HepG2 (cell line): ENCODE data around the gene AUNIP. TPM values are rescaled to one million over a fixed set of nuclear protein-coding genes. Genes with fewer than 3 reads are reported as not detected.

Experiments used
- ATF1 ChIP-seq: IDR thresholded peaks from 2 replicates; pipeline ENCODE4 v1.6.1; 2016; ENCODE audit warnings: mild to moderate bottlenecking, control low read depth
- BORCS8-MEF2B ChIP-seq: sonication (generic); formaldehyde crosslinking; IDR thresholded peaks from 2 replicates; pipeline ENCODE4 v1.8.0; 2022; ENCODE audit warnings: mild to moderate bottlenecking, missing genetic modification reagents
- KLF9 ChIP-seq: IDR thresholded peaks from 2 replicates; pipeline ENCODE4 v1.6.1; 2016; ENCODE audit warnings: low read depth
- MLLT10 ChIP-seq: sonication (generic); formaldehyde crosslinking; IDR thresholded peaks from 2 replicates; pipeline ENCODE4 v1.4.0; 2020; ENCODE audit warnings: missing genetic modification reagents
- MTA1 ChIP-seq: sonication (generic); formaldehyde crosslinking; IDR thresholded peaks from 2 replicates; pipeline ENCODE4 v1.4.0; 2020; ENCODE audit warnings: missing genetic modification reagents, mild to moderate bottlenecking, borderline replicate concordance
- SMAD9 ChIP-seq: sonication (generic); formaldehyde crosslinking; IDR thresholded peaks from 2 replicates; pipeline ENCODE4 v1.5.1; 2020; ENCODE audit warnings: mild to moderate bottlenecking, missing genetic modification reagents
- SSRP1 ChIP-seq: IDR thresholded peaks from 2 replicates; pipeline ENCODE4 v1.6.1; 2016; ENCODE audit warnings: control low read depth
- TAF1 ChIP-seq: sonication (generic); formaldehyde crosslinking; IDR thresholded peaks from 2 replicates; pipeline ENCODE4 v1.4.0; 2020; ENCODE audit warnings: missing genetic modification reagents
- ZNF180 ChIP-seq: sonication (generic); formaldehyde crosslinking; IDR thresholded peaks from 2 replicates; pipeline ENCODE4 v1.4.0; 2020; ENCODE audit warnings: low read depth, missing genetic modification reagents, borderline replicate concordance
- ZNF232 ChIP-seq: sonication (generic); formaldehyde crosslinking; IDR thresholded peaks from 2 replicates; pipeline ENCODE4 v1.4.0; 2020; ENCODE audit warnings: missing genetic modification reagents, borderline replicate concordance
- ZNF354B ChIP-seq: sonication (generic); formaldehyde crosslinking; IDR thresholded peaks from 2 replicates; pipeline ENCODE4 v1.8.0; 2022; ENCODE audit warnings: mild to moderate bottlenecking, missing genetic modification reagents
- ZNF562 ChIP-seq: sonication (generic); formaldehyde crosslinking; IDR thresholded peaks from 2 replicates; pipeline ENCODE4 v1.8.0; 2022; ENCODE audit warnings: missing genetic modification reagents, borderline replicate concordance
- ZNF776 ChIP-seq: sonication (generic); formaldehyde crosslinking; IDR thresholded peaks from 2 replicates; pipeline ENCODE4 v1.4.0; 2020; ENCODE audit warnings: mild to moderate bottlenecking, missing genetic modification reagents
- polyA plus RNA-seq, 8 experiments: library from polyadenylated mRNA; depleted of rRNA in 3 of 8; stranded (reverse) in 7 of 8; unstranded in 1 of 8; fragments of >200 nt; fragmentation: Illumina TruSeq in 4 of 8; extraction: Trizol in 4 of 8; gene quantifications; 2 replicates each; pipeline versions ENCODE4 v1.2.1 to v1.2.3, GENCODE V29; 2011 to 2016; ENCODE audit warnings: low read depth in 4 of 8, missing spikeins in 1 of 8, mixed read lengths in 1 of 8; ENCODE audit not compliant: insufficient read depth in 1 of 8
- total RNA-seq, 5 experiments: library from RNA; depleted of rRNA; stranded (reverse); fragments of >200 nt; fragmentation: Illumina TruSeq; extraction: Trizol; gene quantifications; 2 replicates each; pipeline ENCODE4 v1.2.3, GENCODE V29; 2016; ENCODE audit warnings: low read depth in 1 of 5
- TF ChIP-seq, protein P1 (sequence below): sonication (generic); formaldehyde crosslinking; IDR thresholded peaks from 2 replicates; pipeline ENCODE4 v1.5.1; 2020; ENCODE audit warnings: missing genetic modification reagents, mild to moderate bottlenecking, borderline replicate concordance
- TF ChIP-seq, protein P2 (sequence below): sonication (generic); formaldehyde crosslinking; IDR thresholded peaks from 2 replicates; pipeline ENCODE4 v1.4.0; 2020; ENCODE audit warnings: mild to moderate bottlenecking, low read depth, missing genetic modification reagents
- TF ChIP-seq, protein P3 (sequence below): sonication (generic); formaldehyde crosslinking; conservative IDR thresholded peaks from 2 replicates; pipeline ENCODE4 v1.8.1; 2023; ENCODE audit warnings: missing genetic modification reagents
- TF ChIP-seq, protein P4 (sequence below): sonication (generic); formaldehyde crosslinking; IDR thresholded peaks from 2 replicates; pipeline ENCODE4 v1.9.0; 2021; ENCODE audit warnings: mild to moderate bottlenecking, missing genetic modification reagents

AUNIP gene
- total and polyA plus RNA-seq, 2 of the 13 experiments (the other 11 are each of a cell fraction or from before 2014, with no cell fraction given): 3.8 to 12.3 TPM

DNA sequence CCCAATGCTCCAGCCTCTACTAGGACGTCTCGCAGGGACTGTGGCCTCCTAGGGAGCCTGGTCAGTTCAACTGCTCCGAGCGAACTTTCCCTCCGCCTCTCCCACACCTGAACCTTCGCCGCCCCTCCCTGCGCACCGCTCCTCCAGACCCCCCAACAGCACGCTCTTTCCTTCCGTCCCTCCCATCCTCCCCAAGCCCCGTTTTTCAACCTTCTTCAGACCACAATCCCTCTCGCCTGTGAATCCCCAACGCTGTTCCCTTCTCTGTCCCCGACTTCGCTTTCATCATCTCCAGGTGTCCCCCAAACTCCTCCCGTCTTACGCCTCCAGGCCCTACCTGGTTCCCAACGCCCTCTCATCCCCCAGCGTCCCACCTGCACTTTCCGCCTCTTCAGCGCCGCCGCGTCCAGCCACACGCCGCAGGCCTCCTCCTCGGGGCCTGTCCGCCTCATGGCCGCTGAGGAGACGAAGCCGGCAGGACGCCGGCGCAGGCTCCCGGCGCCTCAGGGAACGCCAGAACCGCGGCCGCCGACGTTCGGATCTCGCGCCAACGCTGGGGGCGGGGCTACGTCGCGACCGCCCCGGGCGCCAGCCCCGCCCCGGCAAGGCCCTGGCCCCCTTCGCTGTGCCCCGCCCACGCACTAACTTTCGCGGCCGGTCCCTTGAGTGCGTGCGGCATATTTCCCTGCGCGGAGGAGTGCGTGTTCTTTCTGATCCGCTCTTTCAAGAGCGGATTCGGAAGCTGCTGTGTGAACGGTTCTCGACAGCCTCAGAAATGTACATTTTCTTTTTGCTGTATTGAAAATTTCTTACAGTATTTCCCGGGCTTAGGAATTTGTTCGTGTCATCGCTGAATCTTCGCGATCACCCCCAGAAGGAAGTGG lies at the start of gene AUNIP (continued):
- TF ChIP-seq, protein P1, sequence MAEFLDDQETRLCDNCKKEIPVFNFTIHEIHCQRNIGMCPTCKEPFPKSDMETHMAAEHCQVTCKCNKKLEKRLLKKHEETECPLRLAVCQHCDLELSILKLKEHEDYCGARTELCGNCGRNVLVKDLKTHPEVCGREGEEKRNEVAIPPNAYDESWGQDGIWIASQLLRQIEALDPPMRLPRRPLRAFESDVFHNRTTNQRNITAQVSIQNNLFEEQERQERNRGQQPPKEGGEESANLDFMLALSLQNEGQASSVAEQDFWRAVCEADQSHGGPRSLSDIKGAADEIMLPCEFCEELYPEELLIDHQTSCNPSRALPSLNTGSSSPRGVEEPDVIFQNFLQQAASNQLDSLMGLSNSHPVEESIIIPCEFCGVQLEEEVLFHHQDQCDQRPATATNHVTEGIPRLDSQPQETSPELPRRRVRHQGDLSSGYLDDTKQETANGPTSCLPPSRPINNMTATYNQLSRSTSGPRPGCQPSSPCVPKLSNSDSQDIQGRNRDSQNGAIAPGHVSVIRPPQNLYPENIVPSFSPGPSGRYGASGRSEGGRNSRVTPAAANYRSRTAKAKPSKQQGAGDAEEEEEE: no peak
- peak; percentile 72 for TF ChIP-seq KLF9 (CRISPR knock-in tag)
- TF ChIP-seq, protein P2, sequence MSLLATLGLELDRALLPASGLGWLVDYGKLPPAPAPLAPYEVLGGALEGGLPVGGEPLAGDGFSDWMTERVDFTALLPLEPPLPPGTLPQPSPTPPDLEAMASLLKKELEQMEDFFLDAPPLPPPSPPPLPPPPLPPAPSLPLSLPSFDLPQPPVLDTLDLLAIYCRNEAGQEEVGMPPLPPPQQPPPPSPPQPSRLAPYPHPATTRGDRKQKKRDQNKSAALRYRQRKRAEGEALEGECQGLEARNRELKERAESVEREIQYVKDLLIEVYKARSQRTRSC (CRISPR knock-in tag): no peak
- TF ChIP-seq, protein P3, sequence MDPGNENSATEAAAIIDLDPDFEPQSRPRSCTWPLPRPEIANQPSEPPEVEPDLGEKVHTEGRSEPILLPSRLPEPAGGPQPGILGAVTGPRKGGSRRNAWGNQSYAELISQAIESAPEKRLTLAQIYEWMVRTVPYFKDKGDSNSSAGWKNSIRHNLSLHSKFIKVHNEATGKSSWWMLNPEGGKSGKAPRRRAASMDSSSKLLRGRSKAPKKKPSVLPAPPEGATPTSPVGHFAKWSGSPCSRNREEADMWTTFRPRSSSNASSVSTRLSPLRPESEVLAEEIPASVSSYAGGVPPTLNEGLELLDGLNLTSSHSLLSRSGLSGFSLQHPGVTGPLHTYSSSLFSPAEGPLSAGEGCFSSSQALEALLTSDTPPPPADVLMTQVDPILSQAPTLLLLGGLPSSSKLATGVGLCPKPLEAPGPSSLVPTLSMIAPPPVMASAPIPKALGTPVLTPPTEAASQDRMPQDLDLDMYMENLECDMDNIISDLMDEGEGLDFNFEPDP: no peak
- peak; percentile 84; the same call in 1 of the 2 replicates for TF ChIP-seq BORCS8-MEF2B (CRISPR knock-in tag)
- TF ChIP-seq MTA1 (CRISPR knock-in tag): peak; percentile 57; the same call in 1 of the 2 replicates
- TF ChIP-seq, protein P4, sequence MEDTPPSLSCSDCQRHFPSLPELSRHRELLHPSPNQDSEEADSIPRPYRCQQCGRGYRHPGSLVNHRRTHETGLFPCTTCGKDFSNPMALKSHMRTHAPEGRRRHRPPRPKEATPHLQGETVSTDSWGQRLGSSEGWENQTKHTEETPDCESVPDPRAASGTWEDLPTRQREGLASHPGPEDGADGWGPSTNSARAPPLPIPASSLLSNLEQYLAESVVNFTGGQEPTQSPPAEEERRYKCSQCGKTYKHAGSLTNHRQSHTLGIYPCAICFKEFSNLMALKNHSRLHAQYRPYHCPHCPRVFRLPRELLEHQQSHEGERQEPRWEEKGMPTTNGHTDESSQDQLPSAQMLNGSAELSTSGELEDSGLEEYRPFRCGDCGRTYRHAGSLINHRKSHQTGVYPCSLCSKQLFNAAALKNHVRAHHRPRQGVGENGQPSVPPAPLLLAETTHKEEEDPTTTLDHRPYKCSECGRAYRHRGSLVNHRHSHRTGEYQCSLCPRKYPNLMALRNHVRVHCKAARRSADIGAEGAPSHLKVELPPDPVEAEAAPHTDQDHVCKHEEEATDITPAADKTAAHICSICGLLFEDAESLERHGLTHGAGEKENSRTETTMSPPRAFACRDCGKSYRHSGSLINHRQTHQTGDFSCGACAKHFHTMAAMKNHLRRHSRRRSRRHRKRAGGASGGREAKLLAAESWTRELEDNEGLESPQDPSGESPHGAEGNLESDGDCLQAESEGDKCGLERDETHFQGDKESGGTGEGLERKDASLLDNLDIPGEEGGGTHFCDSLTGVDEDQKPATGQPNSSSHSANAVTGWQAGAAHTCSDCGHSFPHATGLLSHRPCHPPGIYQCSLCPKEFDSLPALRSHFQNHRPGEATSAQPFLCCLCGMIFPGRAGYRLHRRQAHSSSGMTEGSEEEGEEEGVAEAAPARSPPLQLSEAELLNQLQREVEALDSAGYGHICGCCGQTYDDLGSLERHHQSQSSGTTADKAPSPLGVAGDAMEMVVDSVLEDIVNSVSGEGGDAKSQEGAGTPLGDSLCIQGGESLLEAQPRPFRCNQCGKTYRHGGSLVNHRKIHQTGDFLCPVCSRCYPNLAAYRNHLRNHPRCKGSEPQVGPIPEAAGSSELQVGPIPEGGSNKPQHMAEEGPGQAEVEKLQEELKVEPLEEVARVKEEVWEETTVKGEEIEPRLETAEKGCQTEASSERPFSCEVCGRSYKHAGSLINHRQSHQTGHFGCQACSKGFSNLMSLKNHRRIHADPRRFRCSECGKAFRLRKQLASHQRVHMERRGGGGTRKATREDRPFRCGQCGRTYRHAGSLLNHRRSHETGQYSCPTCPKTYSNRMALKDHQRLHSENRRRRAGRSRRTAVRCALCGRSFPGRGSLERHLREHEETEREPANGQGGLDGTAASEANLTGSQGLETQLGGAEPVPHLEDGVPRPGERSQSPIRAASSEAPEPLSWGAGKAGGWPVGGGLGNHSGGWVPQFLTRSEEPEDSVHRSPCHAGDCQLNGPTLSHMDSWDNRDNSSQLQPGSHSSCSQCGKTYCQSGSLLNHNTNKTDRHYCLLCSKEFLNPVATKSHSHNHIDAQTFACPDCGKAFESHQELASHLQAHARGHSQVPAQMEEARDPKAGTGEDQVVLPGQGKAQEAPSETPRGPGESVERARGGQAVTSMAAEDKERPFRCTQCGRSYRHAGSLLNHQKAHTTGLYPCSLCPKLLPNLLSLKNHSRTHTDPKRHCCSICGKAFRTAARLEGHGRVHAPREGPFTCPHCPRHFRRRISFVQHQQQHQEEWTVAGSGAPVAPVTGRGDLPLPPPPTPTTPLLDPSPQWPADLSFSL (CRISPR knock-in tag): no peak
- no peak for TF ChIP-seq SMAD9 (CRISPR knock-in tag)
- peak; percentile 77 for TF ChIP-seq TAF1 (CRISPR knock-in tag)
- peak; percentile 68; the same call in 1 of the 2 replicates for TF ChIP-seq ZNF232 (CRISPR knock-in tag)
- peak; percentile 70; the same call in 1 of the 2 replicates for TF ChIP-seq ZNF562
- peak; percentile 83 for TF ChIP-seq ZNF776
- 0 out of 2 replicates have a peak, but pooled peaks have one; percentile 60 for TF ChIP-seq ZNF180 (CRISPR knock-in tag)
- no peak for TF ChIP-seq SSRP1 (CRISPR knock-in tag)
- TF ChIP-seq ATF1 (CRISPR knock-in tag): no peak
- TF ChIP-seq MLLT10: no peak
- TF ChIP-seq ZNF354B (CRISPR knock-in tag): peak; percentile 78; the same call in 1 of the 2 replicates
